ENCODE results near the gene ITGA4. TPM values are rescaled to one million over a fixed set of nuclear protein-coding genes. Genes with fewer than 3 reads are reported as not detected.

The ITGA4 gene
- total RNA-seq, 4 donors from 2014 or later = 3.2 to 7.0 (median 4.6) TPM

DNA sequence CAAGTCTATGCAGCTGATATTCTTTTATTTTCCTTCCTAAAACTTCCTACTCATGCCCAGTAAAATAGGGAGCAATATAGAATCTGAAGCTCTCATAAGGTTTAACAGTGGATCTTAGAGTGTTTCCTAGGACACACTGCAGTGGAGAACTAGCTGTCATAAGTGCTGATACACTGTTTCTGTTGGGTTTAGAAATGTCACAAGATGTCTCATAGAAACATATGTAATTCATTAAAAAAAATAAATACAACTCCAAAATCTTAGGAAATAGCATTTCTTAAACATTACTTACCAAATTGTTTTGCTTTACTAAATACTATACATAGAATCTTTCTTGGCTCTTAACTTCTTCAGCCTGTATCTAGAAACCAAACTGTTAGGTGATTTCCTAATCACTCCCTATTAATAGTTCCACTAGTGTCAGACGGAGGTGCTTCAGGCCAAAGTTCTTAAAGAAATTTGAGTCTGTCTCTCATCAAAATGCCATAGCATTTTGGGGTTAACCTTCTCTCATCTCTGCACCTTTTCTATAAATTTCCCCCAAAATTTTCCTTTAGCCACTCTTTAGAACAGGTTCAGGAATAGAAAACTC, 106.0 kb downstream of the ITGA4 start:
- no peak overlapping the region for H3K27ac ChIP-seq
- H3K27me3 ChIP-seq = no peaks in the 10 kb centered on the region
- TF ChIP-seq, protein P1, sequence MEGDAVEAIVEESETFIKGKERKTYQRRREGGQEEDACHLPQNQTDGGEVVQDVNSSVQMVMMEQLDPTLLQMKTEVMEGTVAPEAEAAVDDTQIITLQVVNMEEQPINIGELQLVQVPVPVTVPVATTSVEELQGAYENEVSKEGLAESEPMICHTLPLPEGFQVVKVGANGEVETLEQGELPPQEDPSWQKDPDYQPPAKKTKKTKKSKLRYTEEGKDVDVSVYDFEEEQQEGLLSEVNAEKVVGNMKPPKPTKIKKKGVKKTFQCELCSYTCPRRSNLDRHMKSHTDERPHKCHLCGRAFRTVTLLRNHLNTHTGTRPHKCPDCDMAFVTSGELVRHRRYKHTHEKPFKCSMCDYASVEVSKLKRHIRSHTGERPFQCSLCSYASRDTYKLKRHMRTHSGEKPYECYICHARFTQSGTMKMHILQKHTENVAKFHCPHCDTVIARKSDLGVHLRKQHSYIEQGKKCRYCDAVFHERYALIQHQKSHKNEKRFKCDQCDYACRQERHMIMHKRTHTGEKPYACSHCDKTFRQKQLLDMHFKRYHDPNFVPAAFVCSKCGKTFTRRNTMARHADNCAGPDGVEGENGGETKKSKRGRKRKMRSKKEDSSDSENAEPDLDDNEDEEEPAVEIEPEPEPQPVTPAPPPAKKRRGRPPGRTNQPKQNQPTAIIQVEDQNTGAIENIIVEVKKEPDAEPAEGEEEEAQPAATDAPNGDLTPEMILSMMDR (IDR thresholded peaks at IDR 0.05) = no peak
- TF ChIP-seq POLR2AphosphoS5 (IDR thresholded peaks at IDR 0.05) = no peak
- TF ChIP-seq EP300 (IDR thresholded peaks at IDR 0.05) = no peak
- no peak for TF ChIP-seq POLR2A (IDR thresholded peaks at IDR 0.05)
- no peak for ATAC-seq
- H3K4me3 ChIP-seq = no peak overlapping the region
- no peaks in the 10 kb centered on the region for H3K9me3 ChIP-seq
- WGBS, 2 donors (ENCODE audit: low coverage in 1 of 2) = 33 to 68% methylated on average over 1 of the region's 1 CpG
- no peaks in the 10 kb centered on the region for H3K4me1 ChIP-seq
- no peaks in the 10 kb centered on the region for H3K36me3 ChIP-seq

DNA sequence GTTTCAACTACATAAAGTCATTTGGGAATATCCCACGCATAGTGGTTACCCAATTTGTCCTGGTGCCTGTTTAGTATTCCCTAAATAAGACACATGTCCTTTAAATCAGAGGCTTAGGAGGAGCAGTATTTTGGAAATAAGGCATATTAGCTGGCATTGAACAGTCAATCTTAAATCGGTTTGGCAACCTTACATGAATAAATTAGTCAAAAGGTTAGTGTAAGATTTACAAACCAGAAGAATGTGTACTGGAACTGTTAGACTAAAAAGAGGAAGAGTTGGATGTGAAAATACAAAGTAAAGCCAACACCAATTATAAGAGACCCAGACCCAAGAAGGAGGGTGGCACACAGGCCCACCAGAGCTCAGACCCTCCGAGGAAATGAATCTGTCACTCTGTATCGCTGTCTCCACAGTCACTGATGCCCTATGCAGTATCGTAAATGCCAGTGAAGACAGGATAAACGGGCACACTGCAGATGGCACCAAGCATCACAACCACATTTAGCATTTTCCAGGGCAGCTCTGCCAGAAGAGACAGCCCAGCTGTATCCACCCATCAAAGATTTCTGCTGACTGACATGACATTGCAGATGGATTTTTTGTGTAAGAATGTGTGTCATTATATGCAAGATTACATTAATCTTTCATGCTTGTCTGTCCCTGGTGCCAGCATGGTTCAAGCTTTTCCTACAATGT, 109.3 kb downstream of the ITGA4 start:
- Histone ChIP-seq H3K4me3 (no peak overlapping the region), H3K4me1 (no peaks in the 10 kb centered on the region), H3K27me3 (no peaks in the 10 kb centered on the region), H3K36me3 (no peaks in the 10 kb centered on the region), H3K27ac (no peak overlapping the region), H3K9me3 (no peaks in the 10 kb centered on the region)
- WGBS, 2 donors (ENCODE audit: low coverage in 1 of 2) = 73 to 88% methylated on average over 5 to 6 of the region's 6 CpGs
- ATAC-seq = no peak
- TF ChIP-seq, protein P1 (IDR thresholded peaks at IDR 0.05) = no peak
- no peak for TF ChIP-seq POLR2AphosphoS5 (IDR thresholded peaks at IDR 0.05)
- no peak for TF ChIP-seq POLR2A (IDR thresholded peaks at IDR 0.05)
- TF ChIP-seq EP300 (IDR thresholded peaks at IDR 0.05) = no peak

DNA sequence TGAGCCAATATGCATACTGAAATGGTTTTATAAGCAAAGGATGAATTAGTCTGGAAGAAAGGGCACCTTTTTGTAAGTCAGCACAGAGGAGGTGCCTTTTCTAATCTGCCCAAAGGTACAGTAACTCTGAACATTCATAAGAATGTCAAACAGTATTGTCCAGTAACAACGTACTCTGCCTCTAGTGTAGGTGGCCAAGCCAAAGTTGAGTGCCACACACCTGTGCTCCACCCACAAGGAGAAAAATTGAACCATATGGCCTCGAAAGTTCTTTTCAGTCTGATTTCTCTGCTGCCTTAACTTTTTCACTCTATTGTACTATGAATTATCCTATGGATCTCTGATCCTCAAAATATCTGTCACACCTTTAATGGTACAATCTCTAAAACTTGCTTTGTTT, 112.9 kb downstream of the ITGA4 start:
- no peak overlapping the region for H3K4me3 ChIP-seq
- no peak for ATAC-seq

DNA sequence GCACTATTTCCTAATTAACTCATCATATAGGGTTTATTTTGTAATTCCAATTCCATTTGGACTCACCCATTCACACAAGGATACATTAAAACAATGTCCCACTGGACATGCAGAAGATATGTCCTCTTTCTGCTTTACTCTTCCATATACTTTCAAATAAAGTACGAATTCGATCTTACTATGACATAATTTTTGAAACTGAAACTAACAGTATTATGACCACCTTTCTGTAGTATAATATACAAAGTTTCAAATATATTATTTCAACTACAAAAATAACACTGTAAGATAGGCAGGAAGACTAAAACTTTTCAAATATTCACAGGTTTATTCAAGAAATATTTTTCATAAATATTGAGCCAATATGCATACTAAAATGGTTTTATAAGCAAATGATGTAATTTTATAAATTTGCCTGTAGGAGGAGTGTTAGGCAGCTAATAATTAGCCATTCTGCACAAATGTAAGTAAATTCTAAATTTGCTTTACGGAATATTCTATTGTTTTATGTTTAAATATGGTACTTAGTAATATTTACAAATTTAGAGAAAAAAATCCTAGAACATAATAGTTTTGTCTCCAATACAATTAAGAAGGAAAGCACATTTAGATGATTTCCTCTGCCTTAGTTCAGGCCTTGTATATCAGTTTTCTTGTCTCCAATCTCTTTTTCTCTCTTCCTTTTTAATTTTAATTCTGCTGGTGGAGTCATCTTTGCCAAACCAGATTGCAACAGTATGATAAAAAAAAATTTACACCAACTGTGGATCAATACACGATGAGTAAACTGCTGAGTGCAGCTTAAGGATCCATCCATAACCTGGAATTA, 113.9 kb downstream of the ITGA4 start:
- Histone ChIP-seq H3K9me3 (no peaks in the 10 kb centered on the region), H3K27me3 (no peaks in the 10 kb centered on the region), H3K27ac (no peak overlapping the region), H3K36me3 (no peaks in the 10 kb centered on the region), H3K4me1 (peaks cover 0 to 4% (median 0%) of the 10 kb centered on the region in 3 donors), H3K4me3 (no peak overlapping the region)
- ATAC-seq = no peak
- 73 to 78% methylated on average over 3 to 4 of the region's 4 CpGs for WGBS, 2 donors (ENCODE audit: low coverage in 1 of 2)
- TF ChIP-seq, protein P1 (IDR thresholded peaks at IDR 0.05) = no peak
- no peak for TF ChIP-seq POLR2AphosphoS5 (IDR thresholded peaks at IDR 0.05)
- no peak for TF ChIP-seq POLR2A (IDR thresholded peaks at IDR 0.05)

More for the DNA sequence above, 112.9 kb downstream of the ITGA4 start:
- TF ChIP-seq POLR2A (IDR thresholded peaks at IDR 0.05) (no peak), POLR2AphosphoS5 (IDR thresholded peaks at IDR 0.05) (no peak)
- Histone ChIP-seq H3K27ac (no peak overlapping the region), H3K27me3 (no peaks in the 10 kb centered on the region), H3K4me1 (no peaks in the 10 kb centered on the region), H3K36me3 (no peaks in the 10 kb centered on the region), H3K9me3 (no peaks in the 10 kb centered on the region)
- WGBS, 2 donors (ENCODE audit: low coverage in 1 of 2) = 79 to 88% methylated on average over 2 of the region's 2 CpGs

DNA sequence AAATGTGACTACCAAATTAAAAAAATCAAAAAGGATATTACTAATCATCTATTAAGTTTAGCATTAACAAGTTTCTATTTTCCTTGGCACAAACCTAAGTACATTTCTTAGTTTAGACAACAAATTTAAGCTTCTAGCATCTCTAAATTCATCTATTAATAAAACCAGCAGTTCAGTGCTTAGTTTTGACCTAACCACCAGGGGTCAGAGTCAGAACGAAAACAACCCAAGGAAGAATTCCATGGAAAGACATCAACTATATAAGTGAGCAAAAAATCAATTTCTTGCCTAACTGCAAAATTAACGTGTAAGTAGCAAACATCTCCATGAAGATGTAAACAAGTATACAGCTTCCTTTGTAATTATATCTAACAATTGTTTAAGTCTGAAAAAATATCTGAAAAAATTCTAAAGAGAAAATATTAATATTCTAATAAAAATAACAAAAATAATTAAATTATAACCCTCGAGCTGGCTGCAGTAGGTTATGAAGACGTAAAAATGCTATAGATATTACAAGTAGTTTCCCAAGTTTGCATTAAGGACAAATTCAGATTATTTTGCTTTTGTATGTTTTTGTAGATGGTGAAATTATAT, 116.1 kb downstream of the ITGA4 start:
- Histone ChIP-seq H3K4me1 (peaks cover 0 to 4% (median 0%) of the 10 kb centered on the region in 3 donors), H3K27ac (no peak overlapping the region), H3K36me3 (no peaks in the 10 kb centered on the region), H3K9me3 (no peaks in the 10 kb centered on the region), H3K4me3 (no peak overlapping the region), H3K27me3 (no peaks in the 10 kb centered on the region)
- 43 to 65% methylated on average over 4 of the region's 4 CpGs for WGBS, 2 donors (ENCODE audit: low coverage in 1 of 2)
- TF ChIP-seq EP300 (IDR thresholded peaks at IDR 0.05) = no peak
- no peak for TF ChIP-seq POLR2AphosphoS5 (IDR thresholded peaks at IDR 0.05)
- TF ChIP-seq, protein P1 (IDR thresholded peaks at IDR 0.05) = peak in 1 of 4 experiments; percentile 40
- no peak for TF ChIP-seq POLR2A (IDR thresholded peaks at IDR 0.05)
- no peak for ATAC-seq

Data from gastroesophageal sphincter (tissue), 4 donors.